HepG2 (cell line): ENCODE measurements around the gene RNF175. TPM values are rescaled to one million over a fixed set of nuclear protein-coding genes. Genes with fewer than 3 reads are reported as not detected.

ENCODE experiments used
- ATAC-seq: fragments of 200-7000 bp; cut with Tn5 transposase; 3 replicates; pipeline ENCODE4 v1.9.1; 2020; ENCODE audit warnings: mild to moderate bottlenecking, moderate library complexity
- BruUV-seq: library from RNA; stranded (reverse); fragments of 400-500 nt; replicated peaks from 2 replicates; lab custom pipeline; 2021; lab: Mats Ljungman, UMichigan
- CTCF ChIA-PET: fragments of 300-600 bp; formaldehyde crosslinking; extraction: SDS; loops from one replicate; lab custom pipeline; 2021; ENCODE audit warnings: low total read pairs, inconsistent platforms, low intra/inter-chr PET ratio; lab: Yijun Ruan, JAX
- POLR2A ChIA-PET: fragments of 350-600 bp; sonication (Branson Sonifier 250); formaldehyde crosslinking; loops from one replicate; lab custom pipeline; 2020; ENCODE audit warnings: antibody characterized with exemption, inconsistent platforms; lab: Yijun Ruan, JAX
- DNase-seq: peaks from one replicate; pipeline ENCODE4 v3.0.0-alpha.2; 2015; ENCODE audit warnings: low spot score
- FAIRE-seq: peaks from 3 replicates; lab custom pipeline; 2011; peaks lifted over from hg19 to GRCh38; lab: Jason Lieb, UNC
- H2AFZ ChIP-seq: one replicate; pipeline ENCODE4 v1.6.1; 2011; ENCODE audit warnings: low read length, inconsistent platforms
- H3K27ac ChIP-seq: fragments of 300-600 bp; 3 replicates; pipeline ENCODE4 v1.8.0; 2011; ENCODE audit warnings: mixed run types, mild to moderate bottlenecking, mixed read lengths, low read length, inconsistent platforms; ENCODE audit not compliant: insufficient read depth; ENCODE audit errors: extremely low read length
- H3K27me3 ChIP-seq, 2 experiments: fragments of 200-600 bp in 1 of 2; 2 replicates in 1 of 2; 3 replicates in 1 of 2; pipeline versions ENCODE4 v1.6.0 to v1.8.0; 2011; ENCODE audit warnings: low read length in 2 of 2, mild to moderate bottlenecking in 2 of 2, moderate library complexity in 2 of 2, inconsistent platforms in 1 of 2; ENCODE audit not compliant: insufficient read depth in 2 of 2, control insufficient read depth in 1 of 2
- H3K36me3 ChIP-seq, 2 experiments: fragments of 200-600 bp in 1 of 2; replicated peaks in 1 of 2; 2 replicates in 1 of 2; 3 replicates in 1 of 2; pipeline versions ENCODE4 v1.5.1 to v1.8.0; 2011; ENCODE audit warnings: low read length in 2 of 2, inconsistent platforms in 1 of 2; ENCODE audit not compliant: insufficient read depth in 2 of 2, control insufficient read depth in 1 of 2
- H3K4me1 ChIP-seq: 2 replicates; pipeline ENCODE4 v1.5.1; 2012; ENCODE audit warnings: low read length, inconsistent platforms; ENCODE audit not compliant: insufficient read depth
- H3K4me2 ChIP-seq: 2 replicates; pipeline ENCODE4 v1.6.0; 2011; ENCODE audit warnings: low read depth, low read length, inconsistent platforms
- H3K4me3 ChIP-seq, 3 experiments: fragments of 200-600 bp in 1 of 3; sonication (generic), shearing (Covaris generic) in 1 of 3; replicated peaks in 1 of 3; 2 replicates each; pipeline ENCODE4 v1.5.1; 2011 to 2016; ENCODE audit warnings: low read length in 3 of 3, inconsistent platforms in 2 of 3, low read depth in 2 of 3, mild to moderate bottlenecking in 2 of 3, control low read depth in 1 of 3, mixed read lengths in 1 of 3; ENCODE audit not compliant: insufficient read depth in 1 of 3
- H3K79me2 ChIP-seq: one replicate; pipeline ENCODE4 v1.6.1; 2011; ENCODE audit warnings: low read length, inconsistent platforms; ENCODE audit not compliant: insufficient read depth
- H3K9ac ChIP-seq: 2 replicates; pipeline ENCODE4 v1.6.0; 2011; ENCODE audit warnings: mild to moderate bottlenecking, low read depth, low read length, inconsistent platforms; ENCODE audit not compliant: insufficient read depth
- H3K9me3 ChIP-seq: 2 replicates; pipeline ENCODE4 v1.5.1; 2012; ENCODE audit warnings: mild to moderate bottlenecking, low read length
- H4K20me1 ChIP-seq: 2 replicates; pipeline ENCODE4 v1.6.0; 2011; ENCODE audit warnings: inconsistent platforms, mild to moderate bottlenecking, low read length, moderate library complexity; ENCODE audit not compliant: insufficient read depth
- ARHGAP35 ChIP-seq: sonication (generic); formaldehyde crosslinking; IDR thresholded peaks from 2 replicates; pipeline ENCODE4 v1.9.0; 2022; ENCODE audit warnings: mild to moderate bottlenecking, inconsistent platforms, moderate library complexity, missing genetic modification reagents, borderline replicate concordance
- GMEB1 ChIP-seq: sonication (generic); formaldehyde crosslinking; IDR thresholded peaks from 2 replicates; pipeline ENCODE4 v1.5.1; 2020; ENCODE audit warnings: missing genetic modification reagents, mild to moderate bottlenecking, borderline replicate concordance
- KDM1A ChIP-seq: IDR thresholded peaks from 2 replicates; pipeline ENCODE4 v1.6.1; 2016; ENCODE audit warnings: missing compliant biosample characterization
- LBX2 ChIP-seq: sonication (generic); formaldehyde crosslinking; IDR thresholded peaks from 2 replicates; pipeline ENCODE4 v1.5.0; 2020; ENCODE audit warnings: missing genetic modification reagents, mild to moderate bottlenecking, borderline replicate concordance
- RBM22 ChIP-seq: fragments of 200-400 bp; formaldehyde crosslinking; optimal IDR thresholded peaks from 2 replicates; pipeline ENCODE3; 2017; ENCODE audit warnings: mild to moderate bottlenecking, low read length, moderate library complexity
- SMAD9 ChIP-seq: sonication (generic); formaldehyde crosslinking; IDR thresholded peaks from 2 replicates; pipeline ENCODE4 v1.5.1; 2020; ENCODE audit warnings: mild to moderate bottlenecking, missing genetic modification reagents
- THAP7 ChIP-seq: sonication (generic); formaldehyde crosslinking; IDR thresholded peaks from 2 replicates; pipeline ENCODE4 v1.8.1; 2023; ENCODE audit warnings: mild to moderate bottlenecking, missing genetic modification reagents
- THAP8 ChIP-seq: sonication (generic); formaldehyde crosslinking; IDR thresholded peaks from 2 replicates; pipeline ENCODE4 v1.5.1; 2020; ENCODE audit warnings: missing genetic modification reagents, mild to moderate bottlenecking, borderline replicate concordance
- USF2 ChIP-seq, 2 experiments: sonication (generic) in 1 of 2; formaldehyde crosslinking in 1 of 2; IDR thresholded peaks; 2 replicates each; pipeline versions ENCODE4 v1.5.1 to v1.6.1; 2011 to 2020; ENCODE audit warnings: borderline replicate concordance in 1 of 2, low read depth in 1 of 2, low read length in 1 of 2, mild to moderate bottlenecking in 1 of 2, missing genetic modification reagents in 1 of 2, moderate library complexity in 1 of 2
- ZBTB34 ChIP-seq: sonication (generic); formaldehyde crosslinking; IDR thresholded peaks from 2 replicates; pipeline ENCODE4 v1.8.0; 2022; ENCODE audit warnings: mild to moderate bottlenecking, missing genetic modification reagents
- ZNF234 ChIP-seq: sonication (generic); formaldehyde crosslinking; conservative IDR thresholded peaks from 2 replicates; pipeline ENCODE4 v1.5.1; 2020; ENCODE audit warnings: mild to moderate bottlenecking, missing genetic modification reagents
- ZNF589 ChIP-seq: sonication (generic); formaldehyde crosslinking; conservative IDR thresholded peaks from 2 replicates; pipeline ENCODE4 v1.8.0; 2022; ENCODE audit warnings: mild to moderate bottlenecking, moderate library complexity, missing genetic modification reagents
- ZNF672 ChIP-seq: sonication (generic); formaldehyde crosslinking; IDR thresholded peaks from 2 replicates; pipeline ENCODE4 v1.8.1; 2022; ENCODE audit warnings: missing genetic modification reagents
- ZNF7 ChIP-seq: IDR thresholded peaks from 2 replicates; pipeline ENCODE4 v1.6.1; 2016; ENCODE audit warnings: missing biosample characterization, missing genetic modification reagents
- ZSCAN31 ChIP-seq: sonication (generic); formaldehyde crosslinking; IDR thresholded peaks from 2 replicates; pipeline ENCODE4 v1.5.0; 2020; ENCODE audit warnings: low read depth, mild to moderate bottlenecking, missing genetic modification reagents
- WGBS: methylation state at CpG from one replicate; pipeline ENCODE4 v1.1.6; 2017; ENCODE audit warnings: low lambda C conversion rate; 5-methylcytosine and 5-hydroxymethylcytosine counted together
- in situ Hi-C: cut with HindIII; loops from 2 replicates; pipeline ENCODE4 v1.10.0; 2017; ENCODE audit warnings: low pct_unique_long_range_greater_than_20kb; ENCODE audit not compliant: extremely low pct_ligation_motif_present
- intact Hi-C: fragments of 100-400 bp; cut with micrococcal nuclease; formaldehyde crosslinking; loops from one replicate; pipeline ENCODE4 v1.10.0; 2022; ENCODE audit not compliant: unreplicated experiment
- polyA plus RNA-seq, 8 experiments: library from polyadenylated mRNA; depleted of rRNA in 3 of 8; stranded (reverse) in 7 of 8; unstranded in 1 of 8; fragments of >200 nt; fragmentation: Illumina TruSeq in 4 of 8; extraction: Trizol in 4 of 8; gene quantifications; 2 replicates each; pipeline versions ENCODE4 v1.2.1 to v1.2.3, GENCODE V29; 2011 to 2016; ENCODE audit warnings: low read depth in 4 of 8, missing spikeins in 1 of 8, mixed read lengths in 1 of 8; ENCODE audit not compliant: insufficient read depth in 1 of 8
- total RNA-seq, 5 experiments: library from RNA; depleted of rRNA; stranded (reverse); fragments of >200 nt; fragmentation: Illumina TruSeq; extraction: Trizol; gene quantifications; 2 replicates each; pipeline ENCODE4 v1.2.3, GENCODE V29; 2016; ENCODE audit warnings: low read depth in 1 of 5

Gene RNF175
- total and polyA plus RNA-seq, 2 of the 13 experiments (the other 11 are each of a cell fraction or from before 2014, with no cell fraction given): not detected

- TF ChIP-seq THAP8 (CRISPR knock-in tag) (no peak), ZNF234 (CRISPR knock-in tag) (no peak), THAP7 (CRISPR knock-in tag) (no peak), RBM22 (no peak), LBX2 (no peak), KDM1A (CRISPR knock-in tag) (no peak), ARHGAP35 (CRISPR knock-in tag) (no peak), SMAD9 (CRISPR knock-in tag) (no peak)
These were observed 2.4 kb downstream of the RNF175 start (continued) for GRCh38 chr4:153757407-153757806.

- Histone ChIP-seq H3K27me3 (peaks cover 0 to 12% of the 10 kb centered on the region in 2 experiments; a peak in 1 of 5 replicates), H4K20me1 (no peaks in the 10 kb centered on the region), H3K27ac (no peak overlapping the region), H3K36me3 (no peaks in the 10 kb centered on the region), H3K4me3 (no peak overlapping the region), H3K4me2 (no peak overlapping the region), H3K9me3 (no peaks in the 10 kb centered on the region), H3K79me2 (no peaks in the 10 kb centered on the region), H3K9ac (no peak overlapping the region), H3K4me1 (no peaks in the 10 kb centered on the region), H2AFZ (no peak overlapping the region)
- POLR2A ChIA-PET: no interaction called here
- intact Hi-C loops (no loop called here), in situ Hi-C loops (no loop called here)
- CTCF ChIA-PET: no interaction called here
- no peak for DNase-seq
- 0% methylated on average over 2 of the region's 2 CpGs for WGBS
- BruUV-seq: no TSS peak
- TF ChIP-seq ZNF7 (CRISPR knock-in tag) (no peak), USF2 (IDR thresholded peaks at IDR 0.05; ENCODE audit: low read depth, low read length) (no peak), USF2 (CRISPR knock-in tag; IDR thresholded peaks at IDR 0.05; ENCODE audit: borderline replicate concordance) (no peak), ZNF672 (no peak), ZBTB34 (CRISPR knock-in tag) (no peak), ZSCAN31 (CRISPR knock-in tag) (no peak), GMEB1 (CRISPR knock-in tag) (no peak), ZNF589 (no peak)
- no peak for FAIRE-seq
- ATAC-seq: no peak
These were observed 4.6 kb downstream of the RNF175 start for GRCh38 chr4:153755186-153755585.
